ENCODE measurements around the gene MED14. TPM values are rescaled to one million over a fixed set of nuclear protein-coding genes. Genes with fewer than 3 reads are reported as not detected.
"Not testable (repeated sequence)": the region's sequence is repeated elsewhere in the genome, so short reads cannot be mapped to it uniquely, and the experiment has no call there.

Gene MED14
- total RNA-seq, 2 donors from 2014 or later: 22.2 to 35.8 TPM

DNA sequence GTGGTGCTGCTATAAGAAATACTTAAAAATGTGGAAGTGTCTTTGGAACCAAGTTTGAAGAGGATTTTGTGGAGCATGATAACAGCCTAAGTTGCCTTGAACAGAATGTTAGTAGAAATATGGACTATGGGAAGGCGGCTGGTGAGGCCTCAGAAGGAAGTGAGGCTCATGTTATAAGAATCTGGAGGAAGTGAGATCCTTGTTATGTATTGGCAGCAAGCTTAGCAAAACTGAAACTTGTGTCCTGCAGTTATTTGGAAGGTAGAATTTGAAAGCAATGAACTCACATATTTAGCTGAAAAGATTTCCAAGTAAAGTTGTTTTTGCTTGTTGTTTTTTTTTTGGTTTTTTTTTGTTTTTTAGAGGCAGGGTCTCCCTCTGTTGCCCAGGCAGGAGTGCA is 13.6 kb upstream of the MED14 start:
- no peaks in the 10 kb centered on the region for H3K4me1 ChIP-seq (replicated peaks)
- H3K4me3 ChIP-seq: no peak overlapping the region
- intact Hi-C loops (cut with DNase I): no loop called here
- H3K36me3 ChIP-seq: no peaks in the 10 kb centered on the region
- no peak for DNase-seq (ENCODE audit: low spot score)
- WGBS: 80% methylated on average over 1 of the region's 1 CpG
- H3K27me3 ChIP-seq (replicated peaks; ENCODE audit: insufficient read depth): no peaks in the 10 kb centered on the region
- TF ChIP-seq POLR2AphosphoS5 (IDR thresholded peaks at IDR 0.05) (no peak), POLR2A (IDR thresholded peaks at IDR 0.05) (no peak)
- TF ChIP-seq, protein P1, sequence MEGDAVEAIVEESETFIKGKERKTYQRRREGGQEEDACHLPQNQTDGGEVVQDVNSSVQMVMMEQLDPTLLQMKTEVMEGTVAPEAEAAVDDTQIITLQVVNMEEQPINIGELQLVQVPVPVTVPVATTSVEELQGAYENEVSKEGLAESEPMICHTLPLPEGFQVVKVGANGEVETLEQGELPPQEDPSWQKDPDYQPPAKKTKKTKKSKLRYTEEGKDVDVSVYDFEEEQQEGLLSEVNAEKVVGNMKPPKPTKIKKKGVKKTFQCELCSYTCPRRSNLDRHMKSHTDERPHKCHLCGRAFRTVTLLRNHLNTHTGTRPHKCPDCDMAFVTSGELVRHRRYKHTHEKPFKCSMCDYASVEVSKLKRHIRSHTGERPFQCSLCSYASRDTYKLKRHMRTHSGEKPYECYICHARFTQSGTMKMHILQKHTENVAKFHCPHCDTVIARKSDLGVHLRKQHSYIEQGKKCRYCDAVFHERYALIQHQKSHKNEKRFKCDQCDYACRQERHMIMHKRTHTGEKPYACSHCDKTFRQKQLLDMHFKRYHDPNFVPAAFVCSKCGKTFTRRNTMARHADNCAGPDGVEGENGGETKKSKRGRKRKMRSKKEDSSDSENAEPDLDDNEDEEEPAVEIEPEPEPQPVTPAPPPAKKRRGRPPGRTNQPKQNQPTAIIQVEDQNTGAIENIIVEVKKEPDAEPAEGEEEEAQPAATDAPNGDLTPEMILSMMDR (IDR thresholded peaks at IDR 0.05): no peak
- no peak overlapping the region for H3K27ac ChIP-seq
- no peaks in the 10 kb centered on the region for H3K9me3 ChIP-seq

DNA sequence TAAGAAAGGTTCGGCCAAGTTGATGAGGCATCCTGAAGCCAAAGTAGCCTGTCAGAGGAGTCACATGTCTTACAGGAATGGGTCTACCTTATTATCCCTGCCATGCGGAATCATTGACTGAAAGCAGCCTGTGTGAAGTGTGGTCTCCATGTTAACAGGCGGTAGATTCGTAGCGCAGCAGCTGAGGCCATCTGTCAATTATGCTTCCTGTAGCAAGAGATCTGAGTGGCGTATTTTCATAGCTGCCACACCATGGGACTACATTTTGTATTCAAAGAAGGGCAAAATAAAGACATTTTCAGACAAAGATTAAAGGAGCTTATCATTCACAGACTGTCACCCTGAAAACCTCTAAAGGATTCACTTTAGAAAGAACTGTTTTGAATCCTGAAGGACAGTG is 11.2 kb upstream of the MED14 start:
- H3K4me1 ChIP-seq (replicated peaks): no peaks in the 10 kb centered on the region
- H3K36me3 ChIP-seq: no peaks in the 10 kb centered on the region
- H3K4me3 ChIP-seq: no peak overlapping the region
- no peaks in the 10 kb centered on the region for H3K27me3 ChIP-seq (replicated peaks; ENCODE audit: insufficient read depth)
- intact Hi-C loops (cut with DNase I): no loop called here
- WGBS: 94% methylated on average over 6 of the region's 6 CpGs
- TF ChIP-seq POLR2AphosphoS5 (IDR thresholded peaks at IDR 0.05) (no peak), POLR2A (IDR thresholded peaks at IDR 0.05) (no peak)
- TF ChIP-seq, protein P1 (IDR thresholded peaks at IDR 0.05): no peak
- H3K9me3 ChIP-seq: no peaks in the 10 kb centered on the region
- DNase-seq (ENCODE audit: low spot score): no peak
- H3K27ac ChIP-seq: no peak overlapping the region

- H3K4me1 ChIP-seq (replicated peaks): no peaks in the 10 kb centered on the region
- no peak for TF ChIP-seq POLR2AphosphoS5 (IDR thresholded peaks at IDR 0.05)
- no peaks in the 10 kb centered on the region for H3K27me3 ChIP-seq (replicated peaks; ENCODE audit: insufficient read depth)
- H3K27ac ChIP-seq: peak overlapping the region; percentile 91 to 94
- peak overlapping the region; percentile 62 to 70 for H3K4me3 ChIP-seq
- H3K36me3 ChIP-seq: no peaks in the 10 kb centered on the region
- DNase-seq (ENCODE audit: low spot score): no peak
- intact Hi-C loops (cut with DNase I): no loop called here
- H3K9me3 ChIP-seq: no peaks in the 10 kb centered on the region
- 0% methylated on average over 17 of the region's 17 CpGs for WGBS
Measured at GRCh38 chrX:40736170-40736505, 796 bp upstream of the MED14 start.

GRCh38 chrX:40734971-40735324 is 394 bp downstream of the MED14 start:
- Histone ChIP-seq H3K27ac (peak overlapping the region; percentile 91 to 94), H3K4me3 (peak overlapping the region; percentile 62 to 70), H3K9me3 (no peaks in the 10 kb centered on the region), H3K4me1 (replicated peaks) (no peaks in the 10 kb centered on the region), H3K27me3 (replicated peaks; ENCODE audit: insufficient read depth) (no peaks in the 10 kb centered on the region), H3K36me3 (no peaks in the 10 kb centered on the region)
- TF ChIP-seq POLR2AphosphoS5 (IDR thresholded peaks at IDR 0.05) (no peak), POLR2A (IDR thresholded peaks at IDR 0.05) (no peak)
- TF ChIP-seq, protein P1 (IDR thresholded peaks at IDR 0.05): no peak
- intact Hi-C loops (cut with DNase I): no loop called here
- DNase-seq (ENCODE audit: low spot score): peak; percentile 5
- 0% methylated on average over 4 of the region's 20 CpGs for WGBS

GRCh38 chrX:40733706-40734105 is 1.6 kb downstream of the MED14 start:
- WGBS: 21% methylated on average over 2 of the region's 2 CpGs
- Histone ChIP-seq H3K4me3 (no peak overlapping the region), H3K27ac (no peak overlapping the region), H3K9me3 (no peaks in the 10 kb centered on the region), H3K36me3 (no peaks in the 10 kb centered on the region), H3K27me3 (replicated peaks; ENCODE audit: insufficient read depth) (no peaks in the 10 kb centered on the region), H3K4me1 (replicated peaks) (no peaks in the 10 kb centered on the region)
- no peak for TF ChIP-seq POLR2A (IDR thresholded peaks at IDR 0.05)
- TF ChIP-seq, protein P1 (IDR thresholded peaks at IDR 0.05): no peak
- TF ChIP-seq POLR2AphosphoS5 (IDR thresholded peaks at IDR 0.05): no peak
- intact Hi-C loops (cut with DNase I): no loop called here
- DNase-seq (ENCODE audit: low spot score): no peak

DNA sequence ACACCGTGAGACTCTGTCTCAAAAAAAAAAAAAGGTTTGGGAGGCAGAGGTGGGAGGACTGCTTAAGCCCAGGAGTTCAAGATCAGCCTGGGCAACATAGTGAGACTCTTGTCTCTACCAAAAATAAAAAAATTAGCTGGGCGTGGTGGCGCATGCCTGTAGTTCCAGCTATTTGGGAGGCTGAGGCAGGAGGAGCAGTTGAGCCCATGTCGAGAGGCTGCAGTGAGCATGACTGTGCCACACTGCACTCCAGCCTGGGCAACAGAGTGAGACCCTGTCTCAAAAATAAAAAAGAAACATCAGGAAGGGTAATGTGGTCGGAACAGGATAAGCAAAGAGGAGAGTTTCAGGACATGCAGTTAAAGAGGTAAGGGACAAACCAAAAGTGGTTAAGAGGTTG is 2.8 kb downstream of the MED14 start:
- WGBS: 96% methylated on average over 5 of the region's 5 CpGs
- H3K27me3 ChIP-seq (replicated peaks; ENCODE audit: insufficient read depth); H3K4me3 ChIP-seq; H3K36me3 ChIP-seq; H3K27ac ChIP-seq; intact Hi-C loops (cut with DNase I); H3K4me1 ChIP-seq (replicated peaks); H3K9me3 ChIP-seq; DNase-seq (ENCODE audit: low spot score): not testable (repeated sequence)
